Epithelial cell of proximal tubule (primary cell): ENCODE data around the gene SH2D6. TPM values are rescaled to one million over a fixed set of nuclear protein-coding genes. Genes with fewer than 3 reads are reported as not detected.

ENCODE experiments used
- DNase-seq: peaks from one replicate; pipeline ENCODE4 v3.0.0-alpha.2; 2011; ENCODE audit warnings: low read depth
- H3K4me3 ChIP-seq: 2 replicates; pipeline ENCODE4 v1.5.1; 2011; ENCODE audit warnings: low read depth, mild to moderate bottlenecking, low read length
- CTCF ChIP-seq: conservative IDR thresholded peaks from 2 replicates; pipeline ENCODE4 v1.5.1; 2012; ENCODE audit warnings: low read depth, mild to moderate bottlenecking, low read length
- total RNA-seq: library from RNA; depleted of rRNA; stranded (reverse); fragments of >200 nt; gene quantifications from 2 replicates; pipeline ENCODE4 v1.2.3, GENCODE V29; 2015

SH2D6 gene
- total RNA-seq, 1 donor from 2014 or later: not detected

- no peak overlapping the region for H3K4me3 ChIP-seq
- no peak for DNase-seq
- TF ChIP-seq CTCF: no peak
These were observed 23.4 kb downstream of the SH2D6 start for GRCh38 chr2:85441864-85442263.

DNA sequence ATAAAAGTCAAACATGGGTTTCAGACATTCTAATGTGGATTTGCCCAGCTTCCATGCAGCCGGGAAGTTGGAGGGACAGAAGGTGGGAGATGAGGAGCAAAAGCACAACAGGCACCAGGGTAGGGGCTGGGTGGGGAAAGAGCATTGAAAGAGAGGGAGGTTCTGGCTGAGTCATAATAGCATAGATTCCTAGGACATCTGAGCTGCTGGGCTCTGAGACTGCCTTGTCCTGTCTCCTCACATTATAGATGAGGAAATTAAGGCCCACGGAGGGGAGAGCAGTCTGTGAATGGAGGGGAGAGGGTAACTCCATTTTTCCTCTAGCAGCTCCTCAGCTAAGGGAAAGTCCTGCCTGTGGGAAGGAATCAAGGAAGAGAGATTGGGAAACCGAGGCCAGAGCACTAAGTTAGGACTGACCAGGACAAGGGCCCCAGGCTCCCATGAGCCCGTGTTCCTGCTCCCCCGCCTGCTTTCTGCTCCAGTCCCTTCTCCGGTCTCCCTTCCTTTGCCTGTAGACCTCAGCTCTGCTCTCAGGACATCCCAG is 26.2 kb downstream of the SH2D6 start:
- no peak for TF ChIP-seq CTCF

DNA sequence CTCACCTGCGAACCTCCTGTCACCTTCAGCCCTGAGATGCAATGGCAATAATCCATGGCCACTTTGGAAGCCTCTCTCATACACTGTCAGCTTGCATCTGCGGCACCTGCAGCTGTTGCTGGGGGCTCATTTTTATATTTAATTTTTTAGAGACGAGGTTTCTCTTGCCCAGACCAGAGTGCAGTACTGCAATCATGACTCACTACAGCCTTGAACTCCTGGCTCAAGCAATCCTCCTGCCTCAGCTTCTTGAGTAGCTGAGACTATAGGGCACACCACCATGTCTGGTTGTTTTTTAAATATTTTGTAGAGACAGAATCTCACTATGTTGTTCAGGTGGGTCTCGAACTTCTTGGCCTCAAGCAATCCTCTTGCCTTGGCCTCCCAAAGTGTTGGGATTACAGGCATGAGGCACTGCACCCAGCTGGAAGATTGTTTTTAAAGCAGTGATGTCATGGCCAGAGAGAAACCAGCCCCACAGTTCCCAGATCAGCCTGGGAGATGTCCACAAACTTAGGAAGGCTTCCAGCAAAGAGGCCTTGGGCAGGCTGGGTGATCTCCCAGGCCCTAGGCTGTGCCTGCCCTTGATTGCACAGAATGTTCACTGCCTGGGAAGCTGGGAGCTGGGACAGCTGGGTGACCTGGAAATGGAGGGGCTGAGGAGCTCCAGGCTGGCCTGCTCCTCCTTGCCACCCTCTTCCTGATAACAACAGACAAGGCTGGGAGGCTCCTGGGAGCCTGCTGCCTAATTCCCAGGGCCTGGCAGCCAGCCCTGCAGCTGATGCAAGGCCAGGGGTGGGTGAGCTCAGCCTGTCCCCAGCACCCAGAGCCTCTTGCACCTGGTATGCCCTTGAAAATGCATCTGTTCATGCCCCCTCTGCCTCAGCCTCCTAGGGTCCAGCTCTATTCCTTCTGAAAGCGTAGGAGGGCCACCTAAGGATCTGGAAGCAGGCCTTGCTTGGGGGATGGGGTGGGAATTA is 27.1 kb downstream of the SH2D6 start:
- no peak for DNase-seq
- no peak overlapping the region for H3K4me3 ChIP-seq
- TF ChIP-seq CTCF: no peak

More for the DNA sequence above, 26.2 kb downstream of the SH2D6 start:
- no peak for DNase-seq
- H3K4me3 ChIP-seq: no peak overlapping the region

DNA sequence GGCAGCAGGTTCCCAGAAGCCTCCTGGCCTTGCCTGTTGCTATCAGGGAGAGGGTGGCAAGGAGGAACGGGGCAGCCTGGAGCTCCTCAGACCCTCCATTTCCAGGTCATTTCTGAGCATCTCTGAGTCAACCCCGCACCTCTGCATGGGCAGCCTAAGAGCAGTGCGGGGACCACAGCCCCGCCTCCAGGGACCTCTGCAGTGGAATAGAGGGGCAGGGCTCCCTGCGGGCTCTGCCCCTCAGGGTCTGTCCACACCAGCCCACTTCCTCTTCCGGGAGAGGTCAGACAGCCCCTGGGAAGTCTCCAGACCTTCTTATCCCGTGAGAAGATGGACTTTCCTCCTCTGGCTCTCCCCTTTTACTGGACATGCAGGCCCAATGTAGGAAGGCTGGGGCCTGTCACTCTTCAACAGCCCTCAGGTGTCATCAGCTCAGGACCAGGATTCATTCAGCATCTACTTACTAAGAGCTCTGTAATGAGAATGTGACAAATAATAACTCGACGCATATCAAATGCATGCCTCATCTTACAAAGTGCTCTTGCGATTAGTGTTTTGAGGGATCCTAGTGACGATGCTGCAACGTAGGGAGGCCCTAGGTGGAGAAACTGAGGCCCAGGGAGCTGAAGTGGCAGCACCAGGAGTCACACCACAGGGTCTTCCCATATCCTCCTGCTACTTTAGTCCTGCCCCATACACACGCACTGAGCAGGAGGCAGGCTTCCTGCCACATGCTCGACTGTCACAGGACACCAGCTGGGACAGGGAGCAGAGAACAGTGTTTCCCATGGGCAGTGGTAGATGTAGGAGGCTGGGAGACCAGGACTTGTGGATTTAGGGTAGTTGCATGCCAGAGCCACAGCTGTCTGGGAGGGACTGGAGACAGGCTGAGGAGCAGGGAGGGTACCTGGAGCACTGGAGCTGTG is 28.0 kb downstream of the SH2D6 start:
- no peak overlapping the region for H3K4me3 ChIP-seq
- no peak for DNase-seq
- no peak for TF ChIP-seq CTCF

DNA sequence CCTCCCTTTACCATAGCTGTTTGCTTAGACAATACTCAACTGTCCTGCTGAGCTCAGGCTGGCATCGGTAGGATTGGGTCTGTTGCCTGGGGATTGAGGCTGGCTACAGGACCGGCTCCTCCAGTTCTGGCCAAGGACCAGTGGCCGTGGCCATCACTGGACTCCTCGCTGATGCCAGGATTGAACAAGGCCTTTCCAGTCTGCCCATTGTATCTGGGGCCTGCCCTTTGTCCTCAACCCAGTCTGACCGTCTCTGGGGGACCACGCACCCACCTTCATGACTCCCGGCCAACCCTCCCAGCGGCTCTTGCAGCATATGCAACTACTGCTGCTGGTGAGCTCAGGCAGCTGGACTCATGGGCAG is 28.7 kb downstream of the SH2D6 start:
- H3K4me3 ChIP-seq: no peak overlapping the region
- no peak for DNase-seq
- no peak for TF ChIP-seq CTCF

DNA sequence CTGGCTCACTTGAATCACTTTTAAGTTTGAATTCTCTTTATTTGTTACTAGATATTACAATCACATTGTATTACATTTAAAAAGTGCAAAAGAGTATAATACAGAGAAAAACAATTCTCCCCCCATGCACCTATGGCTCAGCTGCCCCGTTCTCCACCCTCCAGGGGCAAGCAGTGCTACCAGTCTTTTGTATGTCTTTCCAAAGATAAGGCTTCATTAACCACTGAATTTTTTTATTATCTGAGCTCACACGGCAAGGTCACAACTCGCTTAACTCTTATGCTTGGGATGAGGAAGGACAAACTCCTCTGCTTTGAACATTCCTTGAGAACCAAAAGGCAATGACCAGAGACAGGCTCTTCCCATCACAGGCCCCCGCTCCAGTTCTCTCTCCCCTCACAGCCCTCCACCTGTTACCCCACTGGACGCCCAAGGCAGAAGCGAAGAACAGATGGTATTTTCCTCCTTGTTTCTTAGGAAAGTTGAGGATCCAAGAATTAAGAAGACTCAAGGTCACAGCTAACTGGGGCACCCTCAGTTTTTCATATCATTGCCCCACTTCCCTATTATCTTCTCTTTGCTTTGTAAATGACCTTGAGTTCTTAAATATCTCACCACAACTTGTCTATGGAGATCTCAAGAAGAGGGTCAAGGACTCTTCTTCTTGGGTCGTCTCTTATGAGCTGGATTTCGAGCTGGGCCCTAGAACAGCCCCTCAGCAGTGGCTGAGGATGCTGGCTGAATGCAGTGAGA is 30.1 kb downstream of the SH2D6 start:
- no peak overlapping the region for H3K4me3 ChIP-seq
- no peak for TF ChIP-seq CTCF
- DNase-seq: no peak
